Stimulated activated CD4-positive, alpha-beta T cell treated with anti-CD3 and anti-CD28 coated beads, Interleukin-15, amount 100 ng/mL, for 48 hours (primary cell): Measurements from ENCODE around the gene TMEM273.

ENCODE experiments used
- DNase-seq, 2 donors: peaks; one replicate each; pipeline ENCODE4 v3.0.0-alpha.2; 2020; ENCODE audit warnings: low read depth in 2 of 2

Gene TMEM273

DNA sequence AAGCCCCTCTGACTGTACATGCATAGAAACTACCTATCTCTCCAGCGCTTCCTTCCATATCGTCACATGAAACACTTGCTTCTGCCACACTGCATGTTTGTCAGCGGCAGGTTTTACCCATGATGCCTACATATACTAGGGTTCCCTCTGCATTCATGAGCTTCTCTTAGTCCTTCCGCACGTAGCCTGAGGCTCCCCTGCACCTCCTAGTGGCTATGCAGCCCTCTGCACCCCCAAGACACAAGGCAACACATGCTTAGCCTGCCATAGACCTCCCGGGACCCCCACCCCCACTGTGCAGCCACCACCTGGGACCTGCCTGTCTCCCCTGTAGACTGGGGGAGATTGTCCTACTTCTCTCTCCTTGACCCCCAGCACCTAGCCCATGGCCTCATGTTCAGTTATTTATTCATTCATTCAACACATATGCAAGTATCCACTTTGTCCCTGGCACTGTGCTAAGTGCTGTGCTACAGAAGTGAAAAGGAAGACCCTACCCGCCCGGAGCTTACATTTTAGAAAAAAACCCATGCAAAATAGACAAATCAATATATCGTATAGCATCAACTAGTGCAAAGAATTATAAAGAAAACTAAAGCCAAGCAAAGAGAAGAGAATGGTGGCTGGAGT, 23.5 kb downstream of the TMEM273 start:
- peak in 1 of 2 donors; percentile 32 for DNase-seq

DNA sequence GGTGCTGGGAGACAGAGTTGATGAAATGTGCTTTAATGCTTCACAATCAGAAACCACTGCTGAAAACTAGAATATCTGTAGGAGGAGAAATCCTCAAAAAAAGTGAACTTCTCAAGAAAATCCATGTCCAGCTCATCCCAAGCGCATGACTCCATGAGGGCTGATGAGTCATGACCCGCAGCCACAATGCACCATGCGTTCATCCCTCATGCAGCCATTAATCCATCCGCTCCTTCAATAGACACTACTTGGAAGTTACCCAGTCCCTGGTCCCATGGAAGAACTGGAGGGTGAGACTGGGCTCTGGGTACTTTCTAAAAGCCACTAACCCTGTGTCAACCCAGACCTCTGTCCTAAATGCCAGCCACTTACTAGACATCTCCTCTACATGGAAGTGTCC, 24.4 kb downstream of the TMEM273 start:
- no peak for DNase-seq

- DNase-seq = no peak
Observed at GRCh38 chr10:49162761-49163310, 25.4 kb downstream of the TMEM273 start.

GRCh38 chr10:49162063-49162462, 26.1 kb downstream of the TMEM273 start:
- DNase-seq = no peak

DNA sequence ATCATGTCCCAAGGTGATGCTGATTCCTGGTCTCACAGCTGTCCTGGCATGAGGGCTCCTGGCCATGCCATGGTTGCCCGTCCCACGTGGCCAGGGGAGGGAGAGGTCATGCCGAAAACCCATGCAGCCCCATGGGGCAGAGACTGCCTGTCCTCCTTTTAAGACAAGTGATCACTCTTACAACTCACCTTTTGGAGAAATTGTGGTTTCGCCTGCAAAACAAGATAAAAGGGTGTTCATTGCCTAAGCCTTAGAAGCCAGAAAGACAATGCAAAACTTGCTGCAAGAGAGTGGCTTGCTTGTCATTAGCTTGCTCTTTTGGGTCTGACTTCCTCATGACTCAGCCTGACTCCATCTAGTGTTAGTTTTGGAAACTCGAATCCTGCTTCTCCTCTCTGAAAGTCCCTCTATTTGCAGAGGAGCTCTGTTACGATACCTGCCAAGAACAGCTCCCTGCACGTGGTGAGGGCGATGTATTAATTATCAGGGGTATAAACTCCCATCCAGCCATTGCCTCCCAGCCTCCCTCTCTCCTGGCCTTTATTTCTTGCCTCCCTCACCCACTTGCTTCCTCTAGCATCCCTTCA, 26.7 kb downstream of the TMEM273 start:
- DNase-seq = no peak

DNA sequence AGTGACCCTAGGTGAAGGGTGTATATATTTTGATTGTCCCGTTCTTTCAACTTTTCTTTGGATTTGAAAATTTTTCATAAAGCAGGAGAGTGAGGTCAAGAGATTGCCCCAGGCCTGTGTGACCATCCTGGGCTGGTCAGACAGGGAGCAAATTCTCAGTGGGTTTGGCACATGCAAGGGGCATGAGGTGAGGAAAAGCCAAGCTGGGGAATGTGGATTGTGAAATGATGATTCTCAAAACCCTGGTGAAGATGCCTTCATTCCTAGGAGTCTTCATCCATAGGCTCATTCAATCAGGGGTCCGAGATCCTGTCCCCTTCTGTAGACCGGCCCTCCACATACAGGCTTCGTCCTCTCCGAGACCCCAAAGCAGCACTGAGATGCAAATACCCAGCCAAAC, 27.4 kb downstream of the TMEM273 start:
- no peak for DNase-seq

GRCh38 chr10:49160110-49160509, 28.1 kb downstream of the TMEM273 start:
- no peak for DNase-seq

GRCh38 chr10:49158915-49159314, 29.3 kb downstream of the TMEM273 start:
- no peak for DNase-seq

DNA sequence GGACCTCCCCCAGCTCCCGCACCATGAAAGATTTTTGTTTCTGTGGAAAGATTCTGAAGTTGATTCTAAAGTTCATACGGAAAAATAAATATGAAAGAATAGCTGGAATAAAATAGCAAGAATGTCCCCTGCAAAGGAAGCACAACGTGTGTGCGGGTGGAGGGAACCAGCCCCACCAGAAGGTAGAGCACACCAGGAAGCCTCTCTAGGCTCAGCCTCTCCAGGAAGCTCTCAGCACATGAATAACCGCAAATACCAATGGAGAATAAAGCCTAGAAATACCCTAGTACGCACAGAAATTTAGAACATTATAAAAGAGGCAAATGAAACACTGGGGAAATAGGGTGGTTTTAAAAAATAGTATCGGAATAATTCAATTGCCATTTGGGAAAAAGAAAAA, 29.8 kb downstream of the TMEM273 start:
- DNase-seq = no peak

- no peak for DNase-seq
Observed at GRCh38 chr10:49157229-49157628, 31.0 kb downstream of the TMEM273 start.

DNA sequence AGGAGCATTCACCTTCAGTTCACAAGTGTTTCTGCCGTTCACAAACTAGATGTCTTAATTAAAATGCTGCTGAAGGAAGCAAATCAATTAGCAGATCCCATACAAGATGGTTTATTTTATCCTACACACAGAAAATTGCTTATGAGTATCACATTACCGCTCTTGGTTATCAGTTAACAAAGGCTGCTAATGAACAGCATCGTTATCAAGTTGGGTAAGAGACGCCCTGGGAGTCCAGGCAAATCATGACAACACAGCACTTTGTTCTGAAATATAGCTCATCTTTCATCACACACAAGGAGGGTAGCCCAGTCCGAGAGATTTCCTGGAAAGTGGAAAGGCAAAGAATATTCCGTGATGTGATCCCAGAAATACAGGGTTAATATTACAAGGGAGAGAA, 33.5 kb downstream of the TMEM273 start:
- no peak for DNase-seq

GRCh38 chr10:49153971-49154370, 34.2 kb downstream of the TMEM273 start:
- no peak for DNase-seq

DNA sequence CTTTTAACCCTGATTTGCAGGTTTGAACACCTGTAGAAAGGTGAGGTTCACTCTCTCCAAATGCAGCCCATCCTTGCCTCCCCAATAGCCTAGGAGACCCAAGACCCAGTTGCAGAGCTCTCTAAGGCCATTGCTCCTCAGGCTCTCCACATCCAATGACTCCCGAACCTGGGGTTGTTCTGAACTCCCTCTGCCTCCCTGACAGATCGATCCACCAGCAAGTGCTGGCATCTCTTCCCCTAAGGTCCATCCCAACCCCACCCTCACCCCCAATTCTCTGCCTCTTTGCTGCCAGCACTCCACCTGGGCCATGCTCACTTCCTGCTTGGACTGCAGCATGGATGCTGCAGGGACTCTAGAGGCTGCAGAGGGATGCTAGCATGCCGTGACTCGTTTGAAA, 35.1 kb downstream of the TMEM273 start:
- DNase-seq = no peak

DNA sequence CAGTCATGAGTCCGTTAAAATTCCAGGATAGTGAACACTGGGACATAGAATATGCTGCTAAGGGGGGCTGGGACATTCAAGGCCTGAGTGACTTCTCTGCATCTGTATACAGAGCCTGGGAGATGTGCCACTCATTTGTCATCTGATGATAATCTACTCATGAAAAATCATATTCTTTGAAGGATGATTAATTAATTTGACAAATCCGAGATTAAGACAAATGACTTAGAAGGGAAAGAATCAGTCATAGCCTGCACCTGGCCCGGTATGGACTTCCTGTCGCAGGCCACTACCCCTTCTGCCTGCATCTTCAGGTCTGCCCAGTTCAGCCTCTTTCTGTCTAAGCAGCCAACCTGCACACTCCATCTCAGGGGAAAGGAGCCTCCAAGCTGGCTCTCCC, 35.5 kb downstream of the TMEM273 start:
- DNase-seq = no peak

- no peak for DNase-seq
Observed at GRCh38 chr10:49152037-49152436, 36.2 kb downstream of the TMEM273 start.

DNA sequence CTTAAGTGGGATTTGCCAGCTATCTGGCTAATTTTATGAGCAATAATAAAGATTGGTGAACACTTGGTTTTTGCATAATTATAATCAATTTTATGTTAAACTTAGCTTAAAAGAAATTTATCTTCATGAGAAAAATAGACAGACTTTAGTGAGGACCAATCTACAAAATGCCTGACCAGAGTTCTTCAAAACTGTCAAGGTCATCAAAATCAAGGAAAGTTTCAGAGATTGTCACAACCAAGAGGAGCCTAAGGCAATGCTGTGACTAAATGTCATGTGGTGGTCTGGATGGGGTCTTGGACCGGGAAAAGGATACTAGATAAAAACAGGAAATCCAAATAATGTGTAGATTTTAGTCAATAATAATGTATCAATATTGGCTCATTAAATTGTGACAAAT, 36.7 kb downstream of the TMEM273 start:
- DNase-seq = no peak

DNA sequence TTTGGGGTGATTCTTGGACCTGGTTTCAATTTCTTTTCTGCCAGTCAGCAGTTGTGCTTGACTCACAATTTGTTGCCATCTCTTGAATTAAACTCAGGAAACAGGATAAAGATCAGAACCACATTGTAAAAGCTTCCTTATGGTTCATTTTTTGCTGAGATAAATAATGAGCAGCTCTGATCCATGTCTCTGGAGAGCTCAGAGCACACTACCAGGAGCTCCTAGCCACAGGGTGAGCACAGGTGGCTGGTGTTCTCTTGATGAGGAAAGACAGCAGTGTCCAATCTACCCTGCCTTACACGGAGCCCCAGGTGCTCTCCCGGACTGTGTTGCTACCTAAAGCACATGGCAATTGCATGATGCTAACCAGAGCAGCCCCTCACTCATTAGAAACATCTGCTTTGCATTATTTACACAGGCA, 37.2 kb downstream of the TMEM273 start:
- DNase-seq = no peak

- no peak for DNase-seq
Observed at GRCh38 chr10:49150426-49150825, 37.8 kb downstream of the TMEM273 start.

GRCh38 chr10:49149881-49150280, 38.3 kb downstream of the TMEM273 start:
- no peak for DNase-seq

DNA sequence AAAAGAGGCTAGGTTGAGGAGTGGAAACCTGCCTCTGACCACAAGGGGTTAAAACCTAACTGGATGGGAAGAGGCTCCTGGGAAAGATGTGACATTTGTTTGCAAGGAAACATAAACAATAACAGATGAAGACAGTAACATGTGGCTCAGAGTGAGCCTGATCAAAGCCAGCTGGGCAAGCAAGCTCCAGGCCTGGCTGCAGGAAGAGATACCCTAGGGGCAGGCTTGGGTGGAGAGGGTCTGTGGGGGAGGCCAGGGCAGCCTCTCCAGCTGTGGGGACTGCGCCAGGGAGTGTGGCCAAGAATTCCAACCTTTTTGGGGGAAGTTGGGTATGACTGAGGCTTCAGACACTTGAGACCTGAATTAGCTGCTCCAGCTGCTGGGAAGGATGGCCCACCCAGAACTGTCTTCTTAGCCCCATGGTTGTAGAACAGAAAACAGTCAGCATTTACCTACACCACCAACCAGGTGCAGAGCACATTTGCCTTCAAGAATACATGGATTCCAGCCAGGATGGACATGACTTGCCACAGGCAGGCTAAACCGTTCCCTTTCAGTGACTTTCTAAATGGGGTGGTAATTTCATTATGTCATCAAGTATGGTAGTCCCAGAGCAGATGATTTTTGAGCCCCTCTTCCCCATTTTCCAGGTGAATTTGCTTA, 44.0 kb downstream of the TMEM273 start:
- DNase-seq = no peak

DNA sequence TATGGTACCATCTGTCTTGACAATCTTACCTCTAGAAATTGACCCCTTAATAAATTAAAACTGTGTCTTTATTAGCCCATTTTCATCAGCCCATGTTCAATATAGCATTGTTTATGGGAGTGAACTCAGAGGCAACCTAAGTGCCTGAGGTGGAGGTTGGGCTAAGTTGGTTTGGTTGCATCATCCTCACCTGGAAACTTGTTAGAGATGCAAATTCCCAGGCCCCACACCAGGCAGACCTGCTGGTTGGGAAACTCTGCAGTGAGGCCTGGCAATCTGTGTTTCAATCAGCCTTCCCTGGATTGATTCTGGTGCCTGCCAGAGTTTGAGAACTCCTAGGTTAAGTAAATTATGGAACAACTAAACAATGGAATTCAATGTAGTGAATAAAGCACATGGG, 44.9 kb downstream of the TMEM273 start:
- DNase-seq = no peak

DNA sequence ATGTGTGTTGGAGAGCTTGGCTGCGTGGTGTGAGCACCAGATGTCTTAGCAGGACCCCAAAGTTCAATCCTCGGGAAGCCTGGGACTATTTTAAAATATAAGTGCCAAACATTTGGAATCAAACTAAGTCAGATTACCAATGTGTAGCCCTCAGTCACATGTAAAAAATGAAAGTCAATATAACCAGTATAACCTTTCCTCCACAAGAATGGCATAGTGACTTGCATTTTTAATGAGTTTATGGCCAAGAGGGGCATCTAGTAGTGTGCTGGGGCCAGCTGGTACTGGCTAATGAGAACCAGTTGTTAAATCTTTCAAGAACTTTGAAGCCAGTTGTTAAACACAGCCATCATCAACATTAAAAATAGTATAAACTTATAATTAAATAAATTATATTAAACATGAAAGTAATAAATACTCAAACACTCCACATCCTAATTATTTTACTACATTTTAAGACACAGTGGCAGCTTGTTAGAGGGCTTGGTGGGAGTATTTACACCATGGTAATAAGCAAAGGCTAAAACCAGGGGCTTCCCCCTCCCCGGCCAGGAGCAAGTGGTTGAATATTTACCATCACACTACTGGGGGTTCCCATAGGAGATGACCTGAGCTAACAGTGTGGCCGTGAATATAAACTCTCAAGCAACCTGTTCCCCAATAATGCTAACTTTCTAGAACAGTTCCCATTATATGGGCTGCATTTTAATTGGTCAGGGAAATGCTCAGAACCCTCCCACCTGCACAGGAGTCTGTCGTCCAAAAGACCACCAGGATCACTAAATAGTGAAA, 46.5 kb downstream of the TMEM273 start:
- DNase-seq = no peak
